ENCODE data around the gene MYO1E.

DNA sequence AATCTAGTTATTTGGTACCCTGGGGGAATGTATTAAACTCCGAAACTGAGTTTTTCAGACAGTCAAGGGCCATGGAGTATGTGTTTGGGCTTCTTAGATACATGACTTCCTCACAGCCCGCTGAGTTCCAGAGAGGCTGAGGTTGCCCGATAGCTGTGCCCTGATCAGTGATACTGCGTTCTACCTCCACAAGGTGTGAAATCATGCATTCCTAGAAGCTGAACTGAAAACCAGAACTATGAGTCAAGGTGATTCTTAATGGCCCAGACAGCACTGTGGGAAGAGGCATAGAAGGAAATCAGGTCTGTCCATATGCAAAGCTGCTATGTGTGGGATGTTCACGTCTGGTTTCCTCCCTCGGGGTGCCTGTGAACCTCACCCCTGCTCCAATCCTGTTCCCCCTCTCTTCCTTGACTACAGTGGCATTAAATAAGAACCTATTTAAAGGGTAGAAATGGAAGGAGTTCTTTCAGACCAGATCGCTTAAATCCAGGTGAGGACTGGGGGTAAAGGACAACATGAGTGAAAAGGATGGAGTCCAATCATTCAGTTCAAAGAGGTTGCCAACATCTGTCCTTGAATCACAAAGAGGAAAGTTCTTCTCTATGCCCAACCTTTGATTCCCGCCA, 74.3 kb downstream of the MYO1E start:
- TF ChIP-seq GLIS3 (CRISPR knock-in tag; IDR thresholded peaks at IDR 0.05) (no peak), OSR1 (CRISPR knock-in tag; IDR thresholded peaks at IDR 0.05) (no peak), CSRNP3 (CRISPR knock-in tag; IDR thresholded peaks at IDR 0.05) (no peak), BACH2 (CRISPR knock-in tag; IDR thresholded peaks at IDR 0.05; ENCODE audit: borderline replicate concordance) (no peak), ZNF565 (CRISPR knock-in tag; conservative IDR thresholded peaks at IDR 0.05; ENCODE audit: low read depth) (no peak), ISL1 (CRISPR knock-in tag; IDR thresholded peaks at IDR 0.05) (no peak), PATZ1 (CRISPR knock-in tag; IDR thresholded peaks at IDR 0.05; ENCODE audit: borderline replicate concordance) (no peak), ZNF70 (CRISPR knock-in tag; IDR thresholded peaks at IDR 0.05) (no peak), TOX (CRISPR knock-in tag; IDR thresholded peaks at IDR 0.05; ENCODE audit: borderline replicate concordance) (no peak), RARB (CRISPR knock-in tag; IDR thresholded peaks at IDR 0.05) (no peak), ARNTL (CRISPR knock-in tag; IDR thresholded peaks at IDR 0.05; ENCODE audit: borderline replicate concordance, low read depth) (no peak), ZFP30 (CRISPR knock-in tag; IDR thresholded peaks at IDR 0.05) (no peak)
- TF ChIP-seq, protein P1, sequence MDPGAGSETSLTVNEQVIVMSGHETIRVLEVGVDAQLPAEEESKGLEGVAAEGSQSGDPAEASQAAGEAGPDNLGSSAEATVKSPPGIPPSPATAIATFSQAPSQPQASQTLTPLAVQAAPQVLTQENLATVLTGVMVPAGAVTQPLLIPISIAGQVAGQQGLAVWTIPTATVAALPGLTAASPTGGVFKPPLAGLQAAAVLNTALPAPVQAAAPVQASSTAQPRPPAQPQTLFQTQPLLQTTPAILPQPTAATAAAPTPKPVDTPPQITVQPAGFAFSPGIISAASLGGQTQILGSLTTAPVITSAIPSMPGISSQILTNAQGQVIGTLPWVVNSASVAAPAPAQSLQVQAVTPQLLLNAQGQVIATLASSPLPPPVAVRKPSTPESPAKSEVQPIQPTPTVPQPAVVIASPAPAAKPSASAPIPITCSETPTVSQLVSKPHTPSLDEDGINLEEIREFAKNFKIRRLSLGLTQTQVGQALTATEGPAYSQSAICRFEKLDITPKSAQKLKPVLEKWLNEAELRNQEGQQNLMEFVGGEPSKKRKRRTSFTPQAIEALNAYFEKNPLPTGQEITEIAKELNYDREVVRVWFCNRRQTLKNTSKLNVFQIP (CRISPR knock-in tag; IDR thresholded peaks at IDR 0.05; ENCODE audit: borderline replicate concordance, low read depth): no peak
- TF ChIP-seq, protein P2, sequence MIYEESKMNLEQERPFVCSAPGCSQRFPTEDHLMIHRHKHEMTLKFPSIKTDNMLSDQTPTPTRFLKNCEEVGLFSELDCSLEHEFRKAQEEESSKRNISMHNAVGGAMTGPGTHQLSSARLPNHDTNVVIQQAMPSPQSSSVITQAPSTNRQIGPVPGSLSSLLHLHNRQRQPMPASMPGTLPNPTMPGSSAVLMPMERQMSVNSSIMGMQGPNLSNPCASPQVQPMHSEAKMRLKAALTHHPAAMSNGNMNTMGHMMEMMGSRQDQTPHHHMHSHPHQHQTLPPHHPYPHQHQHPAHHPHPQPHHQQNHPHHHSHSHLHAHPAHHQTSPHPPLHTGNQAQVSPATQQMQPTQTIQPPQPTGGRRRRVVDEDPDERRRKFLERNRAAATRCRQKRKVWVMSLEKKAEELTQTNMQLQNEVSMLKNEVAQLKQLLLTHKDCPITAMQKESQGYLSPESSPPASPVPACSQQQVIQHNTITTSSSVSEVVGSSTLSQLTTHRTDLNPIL (CRISPR knock-in tag; IDR thresholded peaks at IDR 0.05; ENCODE audit: low read depth): no peak
